GM21367 (cell line): ENCODE measurements around the gene WDR59.
"Not testable (repeated sequence)": the region's sequence is repeated elsewhere in the genome, so short reads cannot be mapped to it uniquely, and the experiment has no call there.

Source experiments
- ATAC-seq: cut with Tn5 transposase; IDR thresholded peaks from one replicate; pipeline ENCODE4 v1.9.1; 2021; ENCODE audit not compliant: unreplicated experiment

The WDR59 gene

DNA sequence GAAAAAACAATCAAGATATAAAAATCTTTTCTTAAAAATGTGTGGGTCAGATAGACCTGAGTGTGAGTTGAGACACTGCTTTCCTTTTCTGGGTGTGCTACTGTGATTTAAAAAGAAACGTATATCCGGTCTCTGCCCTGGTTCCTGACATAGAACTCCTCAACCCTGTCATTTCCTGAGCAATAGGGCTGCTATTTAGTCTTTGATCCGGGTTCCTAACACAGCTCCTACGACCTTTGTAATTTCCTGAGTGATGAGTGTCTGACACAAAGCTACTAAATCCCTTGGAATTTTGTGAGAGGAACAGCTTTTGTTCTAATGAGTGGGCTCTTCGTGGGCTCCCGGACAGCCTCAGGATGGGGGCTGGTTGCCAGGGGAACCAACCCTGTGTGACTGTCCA, 116.4 kb downstream of the WDR59 start:
- no peak for ATAC-seq

DNA sequence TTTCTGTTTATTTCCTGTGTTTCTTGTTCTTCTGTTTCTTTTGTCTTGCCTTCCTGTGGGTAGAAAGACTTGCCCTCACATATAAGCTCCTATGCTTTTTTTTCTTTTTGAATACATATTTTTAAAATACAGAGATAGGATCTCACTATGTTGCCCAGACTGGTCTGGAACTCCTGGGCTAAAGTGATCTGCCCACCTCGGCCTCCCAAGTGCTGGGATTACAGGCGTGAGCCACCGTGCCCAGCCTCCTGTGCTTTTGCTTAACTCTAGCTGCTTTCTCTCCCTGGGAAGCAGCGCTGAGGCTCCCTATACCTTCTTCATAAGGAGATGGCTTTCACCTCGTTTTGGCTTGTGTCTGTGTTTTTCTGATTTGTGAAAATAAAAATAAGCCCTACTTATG, 116.9 kb downstream of the WDR59 start:
- ATAC-seq: no peak

DNA sequence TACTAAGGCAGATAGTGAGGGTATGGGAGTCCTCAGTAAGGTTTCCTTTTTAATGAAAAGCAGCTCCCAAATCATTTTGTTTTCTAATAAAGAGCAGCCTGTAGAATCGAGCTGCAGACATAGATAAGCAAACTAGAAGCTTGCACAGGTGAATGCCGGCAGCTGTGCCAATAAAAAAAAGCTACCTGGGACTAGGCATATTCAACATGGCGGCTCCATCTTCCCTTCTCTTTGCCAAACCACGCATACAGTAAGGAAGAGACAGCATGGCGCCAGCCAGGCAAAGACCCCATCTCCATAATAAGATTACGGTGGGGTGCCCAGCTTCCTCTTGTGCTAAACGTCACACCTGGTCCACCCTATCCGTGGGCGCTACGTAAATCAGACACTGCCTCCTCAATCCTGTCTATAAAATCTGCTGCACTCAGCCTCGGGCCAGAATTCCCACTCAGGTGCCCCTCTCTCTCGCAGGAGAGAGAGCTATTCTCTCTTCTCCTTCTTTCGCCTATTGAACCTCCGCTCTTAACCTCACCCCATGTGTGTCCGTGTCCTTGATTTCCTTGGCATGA, 117.6 kb downstream of the WDR59 start:
- no peak for ATAC-seq

DNA sequence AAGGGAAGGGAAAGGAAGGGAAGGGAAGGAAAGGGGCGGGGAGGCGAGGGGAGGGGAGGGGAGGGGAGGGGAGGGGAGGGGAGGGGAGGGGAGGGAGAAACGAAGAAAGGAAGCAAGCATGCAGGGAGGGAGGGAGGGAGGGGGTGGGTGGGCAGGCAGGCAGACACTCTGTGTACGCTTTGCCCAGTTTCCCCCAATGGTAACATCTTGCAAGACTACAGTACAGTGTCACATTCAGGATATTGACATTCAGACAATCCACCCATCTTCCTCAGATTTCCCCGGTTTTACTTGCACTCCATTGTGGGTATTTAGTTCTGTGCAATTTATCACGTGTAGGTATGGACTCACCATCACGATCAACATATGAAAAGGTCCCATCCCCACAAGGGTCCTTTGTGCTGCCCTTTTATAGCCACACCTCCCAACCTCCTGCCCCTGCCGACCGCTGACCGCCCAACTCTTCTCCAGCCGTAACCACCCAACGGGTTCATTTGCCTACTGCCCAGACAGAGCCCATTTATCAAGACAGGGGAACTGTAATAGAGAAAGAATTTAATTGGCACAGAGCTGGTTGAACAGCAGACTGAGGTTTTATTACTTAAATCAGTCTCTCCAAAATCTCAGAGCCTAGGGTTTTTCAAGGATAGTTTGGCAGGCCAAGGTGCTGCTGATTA, 118.9 kb downstream of the WDR59 start:
- no peak for ATAC-seq

DNA sequence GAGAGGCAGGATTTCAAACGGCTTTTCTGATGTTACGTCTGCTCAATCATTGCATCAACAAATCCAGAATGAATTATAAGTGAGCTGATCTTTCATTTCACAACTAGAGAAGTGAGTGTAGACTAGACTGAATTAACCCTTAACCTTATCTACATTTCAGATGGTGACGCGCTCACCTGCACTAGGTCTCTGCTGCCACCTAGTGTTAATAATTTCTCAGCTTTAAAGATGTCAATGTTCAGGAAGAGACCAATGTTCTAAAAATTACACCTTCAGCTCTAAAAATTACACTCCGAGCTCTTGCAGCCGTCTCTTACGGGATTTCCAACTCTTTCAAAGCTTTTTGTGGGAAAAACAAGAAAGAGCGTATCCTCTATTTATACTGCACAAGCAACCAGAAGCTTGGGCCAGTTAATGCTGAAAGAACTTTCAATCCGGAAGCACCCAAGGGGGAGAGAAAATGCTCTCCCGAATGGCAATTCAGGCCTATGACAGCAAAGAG, 122.1 kb downstream of the WDR59 start:
- no peak for ATAC-seq

DNA sequence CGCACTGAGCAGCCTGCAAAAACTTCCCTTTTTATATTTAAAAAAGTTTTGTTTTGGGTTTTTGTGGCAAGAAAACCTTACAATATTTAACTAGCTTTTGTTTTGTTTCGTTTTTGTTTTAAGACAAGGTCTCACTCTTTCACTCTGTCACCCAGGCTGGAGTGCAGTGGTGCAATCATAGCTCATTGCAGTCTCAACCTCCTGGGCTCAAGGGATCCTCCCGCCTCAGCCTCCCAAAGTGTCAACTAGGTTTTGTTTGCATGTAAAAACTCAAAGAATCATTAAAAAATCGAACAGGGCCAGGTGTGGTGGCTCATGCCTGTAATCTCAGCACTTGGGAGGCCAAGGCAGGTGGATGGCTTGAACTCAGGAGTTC, 132.4 kb downstream of the WDR59 start:
- ATAC-seq: no peak

DNA sequence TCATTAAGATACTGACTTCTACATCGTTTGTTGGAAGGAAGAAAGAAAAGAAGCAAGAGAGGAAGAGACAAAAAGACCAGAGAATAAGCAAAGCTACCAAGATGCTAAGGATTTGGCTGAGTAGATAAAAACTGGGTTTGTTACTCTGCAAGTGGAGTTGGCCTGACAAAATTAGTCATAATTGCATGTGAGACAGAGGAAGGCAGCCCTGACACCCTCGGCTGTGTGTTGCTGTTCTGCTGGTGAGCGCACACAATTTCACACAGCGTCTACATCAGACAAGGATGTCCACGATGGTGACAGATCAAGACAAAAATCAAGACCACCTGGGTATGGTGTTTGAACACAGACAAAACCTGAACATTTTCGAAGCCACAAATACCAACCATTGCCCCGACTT, 134.9 kb downstream of the WDR59 start:
- ATAC-seq: no peak

DNA sequence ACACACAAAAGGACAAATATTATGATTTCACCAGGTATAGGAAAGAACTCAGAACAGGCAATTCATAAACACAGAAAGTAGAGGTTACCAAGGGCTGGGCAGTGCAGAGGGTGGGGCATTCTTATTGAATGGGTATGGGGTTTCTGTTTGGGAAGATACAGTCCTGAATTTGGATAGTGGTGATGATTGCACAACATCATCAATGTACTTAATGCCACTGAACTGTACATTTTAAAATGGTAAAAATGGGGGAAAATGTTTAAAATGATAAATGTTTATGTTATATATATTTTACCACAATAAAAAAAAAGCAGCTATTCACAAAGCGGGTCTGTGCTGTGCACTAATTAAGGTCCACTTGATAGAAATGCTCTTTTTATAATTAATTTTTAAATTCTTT, 137.7 kb downstream of the WDR59 start:
- no peak for ATAC-seq

DNA sequence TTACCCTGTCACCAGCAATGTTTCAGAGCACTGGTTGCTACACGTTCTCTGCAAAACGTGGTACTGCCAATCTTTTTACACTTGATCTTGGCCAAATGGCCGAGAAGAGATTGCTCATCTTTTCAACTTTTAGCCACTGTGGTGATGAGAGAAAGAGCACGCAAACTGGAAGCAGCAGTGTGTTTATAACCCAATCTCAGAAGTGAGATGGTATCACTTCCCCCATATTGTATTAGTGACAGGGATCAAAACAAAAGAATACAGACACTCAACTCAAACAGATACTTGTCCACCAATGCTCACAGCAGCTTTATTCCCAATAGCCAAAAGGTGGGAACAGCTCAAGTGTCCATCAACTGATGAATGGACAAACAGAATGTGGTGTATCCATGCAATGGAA, 138.2 kb downstream of the WDR59 start:
- no peak for ATAC-seq

DNA sequence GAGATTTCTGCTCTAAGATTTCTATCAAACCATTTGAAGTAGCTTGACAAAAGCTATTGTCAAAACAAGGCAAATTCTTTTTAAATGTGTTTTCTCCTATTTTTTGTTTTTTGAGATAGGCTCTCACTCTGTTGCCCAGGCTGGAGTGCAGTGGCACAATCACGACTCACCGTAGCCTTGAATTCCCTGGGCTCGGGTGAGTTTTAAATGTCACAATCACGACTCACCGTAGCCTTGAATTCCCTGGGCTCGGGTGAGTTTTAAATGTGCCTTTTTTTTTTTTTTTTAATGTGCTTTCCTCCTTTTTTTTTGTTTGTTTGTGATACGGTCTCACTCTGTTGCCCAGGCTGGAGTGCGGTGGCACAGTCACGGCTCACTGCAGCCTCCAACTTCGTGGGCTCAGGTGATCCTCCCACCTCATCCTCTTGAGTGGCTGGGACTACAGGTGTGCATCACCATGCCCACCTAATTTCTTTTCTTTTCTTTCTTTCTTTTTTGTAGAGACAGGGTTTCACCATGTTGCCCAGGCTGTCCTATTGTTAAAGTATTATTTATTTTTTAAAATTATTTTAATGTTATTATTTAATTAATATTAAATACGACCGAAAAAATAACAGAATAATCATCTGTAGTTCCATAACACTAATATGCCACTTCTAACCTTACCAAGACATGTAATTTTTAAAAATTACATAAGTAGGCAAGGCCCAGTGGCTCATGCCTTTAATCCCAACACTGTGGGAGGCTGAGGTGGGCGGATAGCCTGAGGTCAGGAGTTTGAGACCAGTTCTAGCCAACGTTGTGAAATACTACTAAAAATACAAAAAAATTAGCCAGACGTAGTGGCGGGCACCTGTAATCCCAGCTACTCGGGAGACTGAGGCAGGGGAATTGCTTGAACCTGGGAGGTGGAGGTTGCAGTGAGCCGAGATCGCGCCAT, 140.6 kb downstream of the WDR59 start:
- ATAC-seq: no peak

DNA sequence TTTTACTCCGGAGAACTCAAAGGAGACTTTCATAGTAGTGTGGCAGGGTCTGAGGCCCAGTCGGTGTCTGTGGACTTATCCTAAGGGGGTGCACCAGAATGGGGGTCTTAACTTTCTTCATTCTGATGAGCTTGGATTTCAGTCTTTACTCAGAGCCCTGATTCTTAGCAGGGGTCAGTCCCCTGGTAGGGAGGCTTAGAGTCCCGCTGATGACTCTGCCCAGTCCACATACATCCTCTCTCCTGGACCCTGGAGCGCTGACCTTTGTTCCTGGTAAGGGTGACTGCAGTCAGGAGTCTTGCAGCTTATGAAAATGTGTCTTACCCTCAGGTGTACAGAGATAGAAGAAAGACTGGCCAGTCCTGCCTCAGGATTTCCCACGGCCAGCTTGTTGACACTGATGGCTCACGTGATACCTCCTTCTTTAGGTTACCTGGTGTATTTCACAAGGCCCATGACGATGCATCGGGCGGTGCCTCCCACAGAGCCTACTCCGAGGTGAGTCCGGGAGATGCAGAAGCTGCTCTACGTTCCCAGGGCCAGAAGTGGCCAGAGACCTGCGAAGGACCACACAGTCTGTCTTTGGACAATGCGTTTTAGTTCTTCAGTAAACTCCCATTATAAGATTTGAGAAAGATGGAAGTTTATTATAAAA, 141.4 kb downstream of the WDR59 start:
- not testable (repeated sequence) for ATAC-seq

DNA sequence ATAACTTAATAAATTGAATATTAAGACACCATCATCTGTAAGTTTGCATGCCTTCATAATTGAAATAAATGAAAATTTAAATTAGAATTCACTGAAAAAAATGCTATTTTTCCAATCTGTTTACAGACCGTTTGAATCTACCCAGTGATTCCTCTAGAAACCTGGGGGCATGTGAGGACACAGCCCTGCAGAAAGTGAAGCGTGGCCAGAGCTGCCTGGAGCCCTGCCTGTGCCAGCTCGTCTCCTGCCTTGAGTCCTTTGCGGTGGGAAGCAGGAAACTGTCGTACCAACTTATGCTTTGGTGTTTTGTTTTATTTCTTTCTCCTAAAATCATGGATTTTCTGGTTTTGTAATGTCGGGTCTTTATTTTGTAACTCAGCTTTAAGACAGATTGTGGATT, 142.5 kb downstream of the WDR59 start:
- ATAC-seq: no peak

DNA sequence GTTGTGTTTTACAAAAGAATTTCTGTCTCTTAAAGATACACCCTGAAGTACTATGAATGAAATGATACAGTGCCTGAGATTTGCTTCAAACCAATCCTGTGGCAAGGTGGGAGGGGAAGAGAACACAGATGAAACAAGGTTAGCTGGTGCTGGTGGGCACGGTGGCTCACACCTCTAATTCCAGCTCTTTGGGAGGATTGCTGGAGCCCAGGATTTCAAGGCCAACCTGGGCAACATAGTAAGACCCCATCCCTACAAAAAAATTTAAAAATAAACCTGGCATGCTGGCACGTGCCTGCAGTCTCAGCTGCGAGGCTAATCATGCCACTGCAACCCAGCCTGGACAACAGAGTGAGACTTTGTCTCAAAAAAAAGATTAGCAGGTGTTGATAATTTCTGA, 143.0 kb downstream of the WDR59 start:
- no peak for ATAC-seq

DNA sequence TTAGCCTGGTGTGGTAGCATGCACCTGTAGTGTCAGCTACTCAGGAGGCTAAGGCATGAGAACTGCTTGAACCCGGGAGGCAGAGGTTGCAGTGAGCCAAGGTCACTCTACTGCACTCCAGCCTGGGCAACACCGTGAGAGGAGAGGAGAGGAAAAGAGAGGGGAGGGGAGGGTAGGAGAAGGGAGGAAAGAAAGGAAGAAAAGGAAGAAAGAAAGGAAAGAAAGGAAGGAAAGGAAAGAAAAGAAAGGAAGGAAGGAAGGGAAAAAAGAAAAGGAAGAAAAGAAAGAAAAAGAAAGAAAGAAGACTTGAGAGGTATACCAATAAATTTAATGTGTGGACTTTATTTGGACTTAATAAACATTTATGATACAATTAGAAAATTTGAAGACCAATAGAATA, 143.5 kb downstream of the WDR59 start:
- ATAC-seq: no peak

DNA sequence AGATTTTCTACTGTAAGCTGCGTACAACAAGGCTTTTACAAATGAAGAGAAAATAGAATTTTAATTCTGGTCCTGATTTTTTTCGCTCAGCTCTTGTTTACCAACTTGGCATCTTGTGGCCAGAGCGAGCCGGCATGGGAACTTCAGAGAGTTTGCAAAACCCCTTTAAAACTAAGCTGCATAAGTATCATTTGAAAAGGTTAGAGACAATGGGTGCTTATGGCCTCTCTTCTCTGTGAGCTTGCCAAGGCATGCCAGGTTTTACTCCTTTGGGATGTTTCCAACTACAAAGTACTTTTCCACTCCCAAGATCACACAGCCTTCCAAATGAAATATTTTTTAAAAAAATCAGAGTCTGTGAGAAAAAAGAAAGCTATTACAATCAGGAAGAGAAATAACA, 147.9 kb downstream of the WDR59 start:
- no peak for ATAC-seq

DNA sequence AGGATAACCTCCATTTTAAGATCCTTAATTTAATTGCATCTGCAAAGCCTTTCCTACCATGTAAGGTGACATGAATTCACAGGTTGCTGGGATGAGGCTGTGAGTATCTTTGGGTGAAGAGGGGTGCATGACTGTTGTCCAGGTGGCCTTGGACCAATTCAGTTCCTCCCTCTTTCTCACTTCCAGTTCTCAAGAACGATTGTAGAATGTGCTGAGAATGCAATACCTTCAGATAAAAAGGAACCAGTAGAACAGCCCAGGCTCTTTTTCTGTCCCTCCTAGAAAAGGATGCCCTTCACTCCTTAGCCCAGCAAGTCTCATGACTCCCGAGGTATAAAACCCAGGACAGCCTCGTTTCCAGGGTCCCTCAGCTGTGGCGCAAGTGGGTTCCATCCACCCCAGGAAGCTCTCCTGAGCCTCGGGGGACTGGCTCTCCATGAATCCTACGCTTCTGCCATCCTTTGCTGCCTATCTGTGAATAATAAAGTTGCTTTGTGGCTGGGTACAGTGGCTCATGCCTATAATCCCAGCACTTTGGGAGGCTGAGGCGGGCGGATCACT, 148.7 kb downstream of the WDR59 start:
- no peak for ATAC-seq

DNA sequence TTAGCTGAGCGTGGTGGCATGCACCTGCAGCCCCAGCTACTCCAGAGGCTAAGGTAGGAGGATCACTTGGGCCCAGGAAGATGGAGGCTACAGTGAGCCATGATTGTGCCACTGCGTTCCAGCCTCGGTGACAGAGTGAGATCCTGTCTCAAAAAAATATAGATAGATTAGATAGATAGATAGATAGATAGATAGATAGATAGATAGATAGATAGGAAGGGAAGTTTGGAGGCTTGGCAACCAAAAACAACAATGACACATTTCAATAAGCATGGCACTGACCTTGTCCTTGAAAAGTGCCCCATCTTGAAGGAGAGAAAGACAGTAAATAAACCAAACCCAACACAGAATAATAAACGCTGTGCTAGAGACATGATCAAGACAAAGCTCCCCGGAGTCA, 152.7 kb downstream of the WDR59 start:
- ATAC-seq: no peak

DNA sequence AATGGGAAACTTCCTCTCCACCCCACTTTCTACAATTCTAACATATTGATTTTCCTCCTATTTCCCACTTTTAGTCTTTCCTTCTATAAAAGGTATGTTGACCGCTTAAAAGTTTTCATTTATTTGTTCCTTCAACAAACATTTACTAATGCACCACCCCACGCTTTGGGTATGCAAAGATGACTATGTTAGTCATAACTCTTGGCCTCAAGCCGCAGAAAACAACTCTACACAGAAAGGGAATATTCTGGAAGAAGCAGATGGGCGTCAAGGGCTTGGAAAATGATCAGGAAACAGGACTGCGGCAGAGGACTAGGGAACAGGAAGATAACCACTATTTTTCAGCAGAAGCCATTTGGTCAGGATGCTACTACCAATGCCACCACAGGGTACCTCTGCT, 153.5 kb downstream of the WDR59 start:
- no peak for ATAC-seq

DNA sequence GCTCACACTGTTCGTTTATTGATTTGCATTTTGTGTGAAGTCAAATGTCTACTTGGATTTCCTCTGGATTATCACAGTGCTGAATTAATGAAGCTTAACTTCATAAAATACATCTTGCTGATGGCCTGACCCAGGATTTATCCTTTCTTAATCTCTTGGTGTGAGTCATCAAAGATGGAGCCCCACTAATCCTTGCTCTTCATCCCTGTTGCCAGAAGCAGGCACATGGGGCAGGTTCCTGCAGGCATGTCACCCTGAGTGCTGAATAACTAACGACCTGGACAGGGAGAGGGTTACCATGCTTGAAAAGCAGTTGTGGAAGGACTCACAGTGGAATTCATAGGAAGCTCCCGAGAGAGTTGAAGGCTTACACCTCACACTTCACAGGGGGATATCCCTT, 154.3 kb downstream of the WDR59 start:
- ATAC-seq: no peak

DNA sequence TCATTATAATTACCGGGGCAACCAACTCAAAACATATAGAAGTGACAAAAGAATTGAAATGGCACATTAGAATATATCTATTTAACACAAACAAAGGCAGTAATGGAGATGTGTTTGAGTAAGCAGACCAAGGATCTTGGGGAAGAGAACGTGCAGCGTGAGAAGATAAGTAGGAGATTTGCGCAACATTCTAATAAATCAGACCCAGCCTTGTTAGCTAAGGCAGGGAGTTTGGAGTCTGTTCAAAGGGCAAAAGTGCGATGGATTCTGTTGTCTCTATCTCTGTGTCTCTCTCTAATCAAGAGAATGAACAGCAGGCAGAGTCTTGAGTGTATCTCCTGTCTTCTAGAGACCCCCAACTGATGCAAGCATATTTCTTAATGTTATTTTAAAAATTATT, 155.3 kb downstream of the WDR59 start:
- ATAC-seq: no peak

DNA sequence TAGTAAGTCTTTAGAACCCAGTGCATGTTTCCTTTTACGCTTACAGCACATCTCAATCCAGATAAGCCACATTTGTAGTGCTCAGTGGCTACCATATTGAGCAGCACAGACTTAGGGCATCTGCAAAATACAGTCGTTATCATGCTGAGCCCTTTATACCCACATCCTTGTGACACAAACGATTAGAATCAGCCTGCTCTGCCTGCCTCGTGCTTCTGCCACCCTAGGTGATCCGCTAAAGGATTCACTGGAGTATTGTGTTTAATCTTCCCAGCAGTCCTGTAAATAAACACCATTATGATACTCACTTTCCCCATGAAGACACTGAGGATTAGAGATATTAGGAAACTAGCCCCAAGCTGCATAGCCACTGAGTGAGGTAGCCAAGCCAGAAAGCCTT, 159.0 kb downstream of the WDR59 start:
- no peak for ATAC-seq
